Liver (tissue), 3 donors: ENCODE data around the gene BIRC5.

Experiments
- CTCF ChIP-seq: fragments of 150-350 bp; IDR thresholded peaks from 2 replicates; pipeline ENCODE4 v1.5.1; 2017; ENCODE audit warnings: improper control_type of control experiment, low read depth, low read length; ENCODE audit not compliant: missing input control
- FOXA1 ChIP-seq: IDR thresholded peaks from 2 replicates; pipeline ENCODE4 v1.6.1; 2016; ENCODE audit warnings: antibody characterized with exemption
- JUND ChIP-seq, 2 donors: IDR thresholded peaks; 2 replicates each; pipeline ENCODE4 v1.6.1; 2016; ENCODE audit warnings: antibody characterized with exemption in 2 of 2
- YY1 ChIP-seq: IDR thresholded peaks from 2 replicates; pipeline ENCODE4 v1.6.1; 2016; ENCODE audit warnings: antibody characterized with exemption, mild to moderate bottlenecking
- donor health status: healthy.
- donor health status: healthy.

GRCh38 chr17:78255953-78256706 is 42.1 kb downstream of the BIRC5 start:
- TF ChIP-seq YY1 (no peak), JUND (IDR thresholded peaks at IDR 0.05) (no peak), CTCF (no peak), FOXA1 (no peak)
